SK-N-SH (cell line): ENCODE results near the gene SHANK1. TPM values are rescaled to one million over a fixed set of nuclear protein-coding genes. Genes with fewer than 3 reads are reported as not detected.
A peak's percentile ranks its signal among the peaks of the same experiment; 100 is the strongest.

Source experiments
- CTCF ChIA-PET: fragments of 300-600, 350-600 bp; formaldehyde crosslinking; extraction: SDS; loops from one replicate; lab custom pipeline; 2021; lab: Yijun Ruan, JAX
- POLR2A ChIA-PET: fragments of 350-600 bp; sonication (Branson Sonifier 250); formaldehyde crosslinking; extraction: SDS; loops from one replicate; lab custom pipeline; 2020; ENCODE audit warnings: antibody characterized with exemption, inconsistent platforms; lab: Yijun Ruan, JAX
- DNase-seq: peaks from one replicate; pipeline ENCODE4 v3.0.0; 2012
- H2AFZ ChIP-seq: fragments of 200-600 bp; sonication (generic); 2 replicates; pipeline ENCODE4 v1.8.1; 2016; ENCODE audit warnings: antibody characterized with exemption, mild to moderate bottlenecking, low read depth
- H3F3A ChIP-seq: fragments of 200-600 bp; sonication (generic); replicated peaks from 2 replicates; pipeline ENCODE3; 2016; ENCODE audit warnings: antibody characterized with exemption, mild to moderate bottlenecking; ENCODE audit not compliant: insufficient read depth
- H3K27ac ChIP-seq, 2 experiments: fragments of 200-500 bp in 1 of 2; fragments of 200-600 bp in 1 of 2; sonication (Bioruptor generic) in 1 of 2; sonication (generic), shearing (Covaris generic) in 1 of 2; 2 replicates each; pipeline versions ENCODE4 v1.5.1 to v1.6.1; 2014 to 2016; ENCODE audit warnings: low read depth in 2 of 2, inconsistent platforms in 1 of 2, low read length in 1 of 2, mild to moderate bottlenecking in 1 of 2, mixed read lengths in 1 of 2
- H3K27me3 ChIP-seq: fragments of 200-600 bp; sonication (generic), shearing (Covaris generic); 2 replicates; pipeline ENCODE4 v1.6.1; 2016; ENCODE audit warnings: mixed run types; ENCODE audit not compliant: insufficient read depth
- H3K36me3 ChIP-seq, 2 experiments: fragments of 200-500 bp in 1 of 2; fragments of 200-600 bp in 1 of 2; sonication (Bioruptor generic) in 1 of 2; sonication (generic) in 1 of 2; replicated peaks in 1 of 2; 2 replicates each; pipeline versions ENCODE3 to v1.5.1; 2014 to 2016; ENCODE audit warnings: low read length in 1 of 2, mild to moderate bottlenecking in 1 of 2; ENCODE audit not compliant: insufficient read depth in 2 of 2, control insufficient read depth in 1 of 2
- H3K4me1 ChIP-seq, 2 experiments: fragments of 200-500 bp in 1 of 2; fragments of 200-600 bp in 1 of 2; sonication (Bioruptor generic) in 1 of 2; sonication (generic), shearing (Covaris generic) in 1 of 2; 2 replicates each; pipeline versions ENCODE4 v1.5.1 to v1.6.1; 2014 to 2016; ENCODE audit warnings: low read depth in 1 of 2, low read length in 1 of 2, mixed run types in 1 of 2; ENCODE audit not compliant: insufficient read depth in 2 of 2, control insufficient read depth in 1 of 2
- H3K4me2 ChIP-seq: fragments of 200-600 bp; sonication (generic), shearing (Covaris generic); 2 replicates; pipeline ENCODE4 v1.6.1; 2017; ENCODE audit warnings: mixed run types
- H3K4me3 ChIP-seq, 2 experiments: fragments of 200-500 bp in 1 of 2; fragments of 200-600 bp in 1 of 2; sonication (Bioruptor generic) in 1 of 2; sonication (generic), shearing (Covaris generic) in 1 of 2; 2 replicates each; pipeline versions ENCODE4 v1.5.1 to v1.8.1; 2014 to 2016; ENCODE audit warnings: low read depth in 2 of 2, inconsistent platforms in 1 of 2, low read length in 1 of 2, mild to moderate bottlenecking in 1 of 2, mixed read lengths in 1 of 2, moderate library complexity in 1 of 2
- H3K79me2 ChIP-seq: fragments of 200-600 bp; sonication (generic); 2 replicates; pipeline ENCODE4 v1.8.1; 2017; ENCODE audit warnings: mild to moderate bottlenecking; ENCODE audit not compliant: insufficient read depth
- H3K9ac ChIP-seq: fragments of 200-600 bp; sonication (generic); 2 replicates; pipeline ENCODE4 v1.6.1; 2017; ENCODE audit warnings: mixed run types
- H3K9me2 ChIP-seq: fragments of 200-600 bp; sonication (generic); 2 replicates; pipeline ENCODE4 v1.6.1; 2017; ENCODE audit warnings: mixed run types
- H3K9me3 ChIP-seq: fragments of 200-600 bp; sonication (generic); 2 replicates; pipeline ENCODE4 v1.6.1; 2017; ENCODE audit warnings: mixed run types, mild to moderate bottlenecking, moderate library complexity
- H4K20me1 ChIP-seq: fragments of 200-600 bp; sonication (generic); 2 replicates; pipeline ENCODE4 v1.6.1; 2017; ENCODE audit warnings: mild to moderate bottlenecking, mixed run types; ENCODE audit not compliant: insufficient read depth
- CHD2 ChIP-seq: fragments of 150-350 bp; IDR thresholded peaks from 2 replicates; pipeline ENCODE4 v1.6.1; 2018; ENCODE audit warnings: low read length; ENCODE audit not compliant: partially characterized antibody
- ELF1 ChIP-seq: IDR thresholded peaks from 2 replicates; pipeline ENCODE4 v1.4.0; 2012
- FOXM1 ChIP-seq: IDR thresholded peaks from 2 replicates; pipeline ENCODE4 v1.4.0; 2012; ENCODE audit warnings: low read depth, mild to moderate bottlenecking
- GABPA ChIP-seq: IDR thresholded peaks from 2 replicates; pipeline ENCODE4 v1.4.0; 2012; ENCODE audit warnings: low read depth, mild to moderate bottlenecking
- MXI1 ChIP-seq: IDR thresholded peaks from 2 replicates; pipeline ENCODE4 v1.6.1; 2012; ENCODE audit warnings: mild to moderate bottlenecking, low read depth, low read length, improper control_type of control experiment
- NRF1 ChIP-seq: IDR thresholded peaks from 2 replicates; pipeline ENCODE4 v1.6.1; 2012; ENCODE audit warnings: low read depth, mild to moderate bottlenecking, low read length
- YY1 ChIP-seq: IDR thresholded peaks from 2 replicates; pipeline ENCODE4 v1.4.0; 2012; ENCODE audit warnings: low read depth, mild to moderate bottlenecking
- WGBS: methylation state at CpG from one replicate; pipeline ENCODE4 v1.1.6; 2017; ENCODE audit warnings: low lambda C conversion rate; 5-methylcytosine and 5-hydroxymethylcytosine counted together
- polyA plus RNA-seq, 3 experiments: library from polyadenylated mRNA; depleted of rRNA; stranded (reverse); fragments of >200 nt; gene quantifications; 2 replicates each; pipeline ENCODE4 v1.2.3, GENCODE V29; 2012
- TF ChIP-seq, protein P1 (sequence below): IDR thresholded peaks from 2 replicates; pipeline ENCODE4 v1.4.0; 2012; ENCODE audit warnings: low read depth, borderline replicate concordance
- TF ChIP-seq, protein P2 (sequence below): fragments of 200-600 bp; sonication (generic); IDR thresholded peaks from 2 replicates; pipeline ENCODE4 v1.6.1; 2017; ENCODE audit warnings: antibody characterized with exemption, mild to moderate bottlenecking, moderate library complexity
- TF ChIP-seq, protein P3 (sequence below): fragments of 150-350 bp; IDR thresholded peaks from 2 replicates; pipeline ENCODE4 v1.6.1; 2017; ENCODE audit warnings: antibody characterized with exemption, low read length, low read depth, borderline replicate concordance
- TF ChIP-seq, protein P4 (sequence below): IDR thresholded peaks from 2 replicates; pipeline ENCODE4; 2012
- TF ChIP-seq, protein P5 (sequence below): IDR thresholded peaks from 2 replicates; pipeline ENCODE4 v1.4.0; 2012; ENCODE audit warnings: low read depth, borderline replicate concordance

SHANK1 gene
- polyA plus RNA-seq, 1 of the 3 experiments (the other 2 are of a cell fraction): 0.28 TPM

DNA sequence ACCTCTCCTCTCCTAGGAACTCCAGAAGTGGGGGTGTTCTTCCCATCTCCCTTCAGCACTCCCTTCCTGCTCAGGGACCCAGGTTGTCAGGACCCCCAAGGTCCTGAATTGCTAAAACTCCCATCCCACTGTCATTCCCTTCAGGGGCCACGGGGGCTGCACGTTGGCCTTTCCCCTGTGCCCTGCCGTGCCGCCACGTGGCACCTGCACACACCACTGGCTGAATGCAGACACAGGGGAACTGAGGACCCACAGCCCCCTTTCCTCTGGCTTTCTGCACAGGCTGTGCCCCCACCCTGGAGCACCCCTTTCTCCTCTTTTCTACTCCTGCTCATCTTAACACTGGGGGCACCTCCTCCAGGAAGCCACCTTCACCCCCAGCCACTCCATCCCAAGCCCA lies 9.0 kb downstream of the SHANK1 start (continued):
- TF ChIP-seq, protein P1, sequence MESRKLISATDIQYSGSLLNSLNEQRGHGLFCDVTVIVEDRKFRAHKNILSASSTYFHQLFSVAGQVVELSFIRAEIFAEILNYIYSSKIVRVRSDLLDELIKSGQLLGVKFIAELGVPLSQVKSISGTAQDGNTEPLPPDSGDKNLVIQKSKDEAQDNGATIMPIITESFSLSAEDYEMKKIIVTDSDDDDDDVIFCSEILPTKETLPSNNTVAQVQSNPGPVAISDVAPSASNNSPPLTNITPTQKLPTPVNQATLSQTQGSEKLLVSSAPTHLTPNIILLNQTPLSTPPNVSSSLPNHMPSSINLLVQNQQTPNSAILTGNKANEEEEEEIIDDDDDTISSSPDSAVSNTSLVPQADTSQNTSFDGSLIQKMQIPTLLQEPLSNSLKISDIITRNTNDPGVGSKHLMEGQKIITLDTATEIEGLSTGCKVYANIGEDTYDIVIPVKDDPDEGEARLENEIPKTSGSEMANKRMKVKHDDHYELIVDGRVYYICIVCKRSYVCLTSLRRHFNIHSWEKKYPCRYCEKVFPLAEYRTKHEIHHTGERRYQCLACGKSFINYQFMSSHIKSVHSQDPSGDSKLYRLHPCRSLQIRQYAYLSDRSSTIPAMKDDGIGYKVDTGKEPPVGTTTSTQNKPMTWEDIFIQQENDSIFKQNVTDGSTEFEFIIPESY: no peak
- TF ChIP-seq MXI1: no peak
- no peak for TF ChIP-seq CHD2
- TF ChIP-seq, protein P2, sequence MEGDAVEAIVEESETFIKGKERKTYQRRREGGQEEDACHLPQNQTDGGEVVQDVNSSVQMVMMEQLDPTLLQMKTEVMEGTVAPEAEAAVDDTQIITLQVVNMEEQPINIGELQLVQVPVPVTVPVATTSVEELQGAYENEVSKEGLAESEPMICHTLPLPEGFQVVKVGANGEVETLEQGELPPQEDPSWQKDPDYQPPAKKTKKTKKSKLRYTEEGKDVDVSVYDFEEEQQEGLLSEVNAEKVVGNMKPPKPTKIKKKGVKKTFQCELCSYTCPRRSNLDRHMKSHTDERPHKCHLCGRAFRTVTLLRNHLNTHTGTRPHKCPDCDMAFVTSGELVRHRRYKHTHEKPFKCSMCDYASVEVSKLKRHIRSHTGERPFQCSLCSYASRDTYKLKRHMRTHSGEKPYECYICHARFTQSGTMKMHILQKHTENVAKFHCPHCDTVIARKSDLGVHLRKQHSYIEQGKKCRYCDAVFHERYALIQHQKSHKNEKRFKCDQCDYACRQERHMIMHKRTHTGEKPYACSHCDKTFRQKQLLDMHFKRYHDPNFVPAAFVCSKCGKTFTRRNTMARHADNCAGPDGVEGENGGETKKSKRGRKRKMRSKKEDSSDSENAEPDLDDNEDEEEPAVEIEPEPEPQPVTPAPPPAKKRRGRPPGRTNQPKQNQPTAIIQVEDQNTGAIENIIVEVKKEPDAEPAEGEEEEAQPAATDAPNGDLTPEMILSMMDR: no peak
- TF ChIP-seq GABPA: no peak
- TF ChIP-seq, protein P3, sequence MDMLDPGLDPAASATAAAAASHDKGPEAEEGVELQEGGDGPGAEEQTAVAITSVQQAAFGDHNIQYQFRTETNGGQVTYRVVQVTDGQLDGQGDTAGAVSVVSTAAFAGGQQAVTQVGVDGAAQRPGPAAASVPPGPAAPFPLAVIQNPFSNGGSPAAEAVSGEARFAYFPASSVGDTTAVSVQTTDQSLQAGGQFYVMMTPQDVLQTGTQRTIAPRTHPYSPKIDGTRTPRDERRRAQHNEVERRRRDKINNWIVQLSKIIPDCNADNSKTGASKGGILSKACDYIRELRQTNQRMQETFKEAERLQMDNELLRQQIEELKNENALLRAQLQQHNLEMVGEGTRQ: no peak
- TF ChIP-seq YY1: no peak
- no peak for TF ChIP-seq FOXM1
- TF ChIP-seq, protein P4, sequence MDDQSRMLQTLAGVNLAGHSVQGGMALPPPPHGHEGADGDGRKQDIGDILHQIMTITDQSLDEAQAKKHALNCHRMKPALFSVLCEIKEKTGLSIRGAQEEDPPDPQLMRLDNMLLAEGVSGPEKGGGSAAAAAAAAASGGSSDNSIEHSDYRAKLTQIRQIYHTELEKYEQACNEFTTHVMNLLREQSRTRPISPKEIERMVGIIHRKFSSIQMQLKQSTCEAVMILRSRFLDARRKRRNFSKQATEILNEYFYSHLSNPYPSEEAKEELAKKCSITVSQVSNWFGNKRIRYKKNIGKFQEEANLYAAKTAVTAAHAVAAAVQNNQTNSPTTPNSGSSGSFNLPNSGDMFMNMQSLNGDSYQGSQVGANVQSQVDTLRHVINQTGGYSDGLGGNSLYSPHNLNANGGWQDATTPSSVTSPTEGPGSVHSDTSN: no peak
- no peak for TF ChIP-seq ELF1

DNA sequence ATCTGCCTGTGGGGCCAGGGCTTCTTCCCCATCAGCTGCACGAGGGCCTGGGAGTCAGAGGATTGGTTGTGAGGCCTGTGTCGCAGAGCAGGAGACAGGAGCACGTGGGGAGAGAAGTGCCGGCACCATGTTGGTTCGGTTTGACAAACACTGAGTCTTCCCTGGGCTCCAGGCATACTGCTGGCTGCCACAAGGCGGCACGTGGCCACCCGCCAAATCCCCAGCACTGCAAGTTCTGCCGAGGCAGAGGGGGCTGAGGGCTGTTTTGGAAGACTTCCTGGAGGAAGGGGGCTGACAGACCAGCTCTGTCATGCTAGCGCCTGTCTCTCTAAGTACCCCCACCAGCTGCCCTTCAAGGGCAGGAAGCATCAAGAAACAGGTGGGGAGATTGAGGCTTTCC lies 9.5 kb downstream of the SHANK1 start:
- H3K9me2 ChIP-seq: no peaks in the 10 kb centered on the region
- no peaks in the 10 kb centered on the region for H3K27me3 ChIP-seq
- no peaks in the 10 kb centered on the region for H3K9me3 ChIP-seq
- no peak overlapping the region for H3K4me3 ChIP-seq
- CTCF ChIA-PET: interaction anchor here (0.9 to 2.7 kb wide), 5 partner anchors 9 to 182 kb away, joined by 3 to 9 read pairs (median 3); no protein-coding TSS in a partner anchor
- DNase-seq: no peak
- H3K79me2 ChIP-seq: no peaks in the 10 kb centered on the region
- no peaks in the 10 kb centered on the region for H3F3A ChIP-seq
- no peaks in the 10 kb centered on the region for H4K20me1 ChIP-seq
- no peak overlapping the region for H3K4me2 ChIP-seq
- H3K9ac ChIP-seq: no peak overlapping the region
- POLR2A ChIA-PET: interaction anchor here (0.7 kb wide), 1 partner anchor 14 kb away, joined by 3 read pairs; no protein-coding TSS in a partner anchor
- TF ChIP-seq, protein P4: no peak
- TF ChIP-seq NRF1 (no peak), ELF1 (no peak)
- TF ChIP-seq, protein P2: peak; percentile 25; the same call in 1 of the 2 replicates
- TF ChIP-seq, protein P5, sequence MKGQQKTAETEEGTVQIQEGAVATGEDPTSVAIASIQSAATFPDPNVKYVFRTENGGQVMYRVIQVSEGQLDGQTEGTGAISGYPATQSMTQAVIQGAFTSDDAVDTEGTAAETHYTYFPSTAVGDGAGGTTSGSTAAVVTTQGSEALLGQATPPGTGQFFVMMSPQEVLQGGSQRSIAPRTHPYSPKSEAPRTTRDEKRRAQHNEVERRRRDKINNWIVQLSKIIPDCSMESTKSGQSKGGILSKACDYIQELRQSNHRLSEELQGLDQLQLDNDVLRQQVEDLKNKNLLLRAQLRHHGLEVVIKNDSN: no peak
- H3K27ac ChIP-seq: no peak overlapping the region
- H3K36me3 ChIP-seq: no peaks in the 10 kb centered on the region
- H3K4me1 ChIP-seq: no peaks in the 10 kb centered on the region
- 73% methylated on average over 5 of the region's 10 CpGs for WGBS
- no peak overlapping the region for H2AFZ ChIP-seq
